HG03558 (cell line): ENCODE measurements around the gene RPS3A.
"Not testable (repeated sequence)": the region's sequence is repeated elsewhere in the genome, so short reads cannot be mapped to it uniquely, and the experiment has no call there.

Experiments used
- ATAC-seq: cut with Tn5 transposase; IDR thresholded peaks from one replicate; pipeline ENCODE4 v1.9.1; 2021; ENCODE audit warnings: moderate number of reproducible peaks; ENCODE audit not compliant: unreplicated experiment; ENCODE audit errors: extremely low read depth

RPS3A gene

GRCh38 chr4:151099229-151099975 is at the start of gene RPS3A:
TSS of gene RPS3A (plus strand) at chr4:151099628. CDS start at chr4:151099653, 25 bp downstream.
- ATAC-seq = peak; percentile 95

- ATAC-seq = no peak
Measured at GRCh38 chr4:151052785-151053184, 46.6 kb upstream of the RPS3A start.

- ATAC-seq = no peak
Measured at GRCh38 chr4:151055539-151055938, 43.9 kb upstream of the RPS3A start.

GRCh38 chr4:151063143-151063542 is 36.3 kb upstream of the RPS3A start:
- ATAC-seq = not testable (repeated sequence)

- ATAC-seq = no peak
Measured at GRCh38 chr4:151067316-151067970, 32.0 kb upstream of the RPS3A start.

- no peak for ATAC-seq
Measured at GRCh38 chr4:151074416-151074916, 25.0 kb upstream of the RPS3A start.

- ATAC-seq = not testable (repeated sequence)
Measured at GRCh38 chr4:151077978-151078377, 21.4 kb upstream of the RPS3A start.

- no peak for ATAC-seq
Measured at GRCh38 chr4:151087467-151087866, 12.0 kb upstream of the RPS3A start.

GRCh38 chr4:151091047-151091446 is 8.4 kb upstream of the RPS3A start:
- no peak for ATAC-seq

- ATAC-seq = no peak
Measured at GRCh38 chr4:151092488-151092887, 6.9 kb upstream of the RPS3A start.

- no peak for ATAC-seq
Measured at GRCh38 chr4:151093203-151093602, 6.2 kb upstream of the RPS3A start.

GRCh38 chr4:151094290-151094751 is 5.1 kb upstream of the RPS3A start:
- no peak for ATAC-seq

GRCh38 chr4:151095142-151095541 is 4.3 kb upstream of the RPS3A start:
- no peak for ATAC-seq

GRCh38 chr4:151097759-151098158 is 1.7 kb upstream of the RPS3A start:
- ATAC-seq = no peak

- ATAC-seq = no peak
Measured at GRCh38 chr4:151098979-151099228, 524 bp upstream of the RPS3A start.

- no peak for ATAC-seq
Measured at GRCh38 chr4:151099976-151100417, 569 bp downstream of the RPS3A start.

- ATAC-seq = no peak
Measured at GRCh38 chr4:151100531-151100930, 1.1 kb downstream of the RPS3A start.

- no peak for ATAC-seq
Measured at GRCh38 chr4:151103758-151104157, 4.3 kb downstream of the RPS3A start.

- ATAC-seq = no peak
Measured at GRCh38 chr4:151104621-151105020, 5.2 kb downstream of the RPS3A start.

- ATAC-seq = no peak
Measured at GRCh38 chr4:151105454-151106032, 6.1 kb downstream of the RPS3A start.

- no peak for ATAC-seq
Measured at GRCh38 chr4:151107063-151107462, 7.6 kb downstream of the RPS3A start.
